ENCODE results near the gene LCN12. TPM values are rescaled to one million over a fixed set of nuclear protein-coding genes. Genes with fewer than 3 reads are reported as not detected.

The LCN12 gene, protein sequence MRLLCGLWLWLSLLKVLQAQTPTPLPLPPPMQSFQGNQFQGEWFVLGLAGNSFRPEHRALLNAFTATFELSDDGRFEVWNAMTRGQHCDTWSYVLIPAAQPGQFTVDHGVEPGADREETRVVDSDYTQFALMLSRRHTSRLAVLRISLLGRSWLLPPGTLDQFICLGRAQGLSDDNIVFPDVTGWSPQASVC
- total RNA-seq: not detected in 2 replicates

DNA sequence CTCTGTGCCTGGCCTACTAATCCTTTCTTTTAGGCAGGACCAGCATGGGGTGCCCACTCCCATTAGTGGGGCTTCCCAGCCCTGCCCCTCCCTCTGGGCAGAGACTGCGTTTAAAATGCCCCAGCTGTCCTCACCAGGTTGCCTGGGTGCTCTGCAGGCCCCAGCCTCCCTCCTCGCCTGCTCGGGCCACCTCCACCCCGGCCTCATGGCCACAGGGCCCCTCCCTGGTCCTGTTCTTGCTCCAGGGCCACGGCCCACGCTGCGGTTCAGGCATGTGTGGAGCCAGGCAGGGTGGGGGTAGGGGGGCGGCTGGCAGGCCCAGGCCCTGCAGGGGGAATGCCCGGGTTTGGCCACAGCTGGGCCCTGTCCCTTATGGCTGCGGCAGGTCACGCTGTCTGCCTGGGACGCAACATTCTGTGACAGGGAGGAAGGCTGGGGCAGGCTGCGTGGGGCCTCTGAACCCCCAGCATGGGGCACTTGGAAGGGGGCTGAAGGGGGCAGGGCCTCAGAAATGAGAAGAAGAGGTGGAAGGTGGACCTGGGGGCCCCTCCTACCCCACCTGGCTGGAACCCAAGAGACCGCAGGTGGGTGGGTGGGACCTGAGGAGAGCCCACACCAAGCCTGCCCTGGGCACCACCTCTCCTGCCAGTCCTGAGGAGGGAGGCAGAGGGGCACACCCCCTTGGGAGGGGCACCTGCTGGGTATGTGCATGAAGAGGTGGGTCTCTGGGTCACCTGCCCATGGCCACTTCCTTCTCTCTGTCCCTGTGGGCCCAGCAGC, at the start of gene LCN12:
TSS of gene LCN12 (plus strand) at position 733 of the 780 bp plus-strand sequence. CDS start 55 bp downstream, outside the sequence.
- DNase-seq (ENCODE audit: low read depth in 2 of 2): no peak

DNA sequence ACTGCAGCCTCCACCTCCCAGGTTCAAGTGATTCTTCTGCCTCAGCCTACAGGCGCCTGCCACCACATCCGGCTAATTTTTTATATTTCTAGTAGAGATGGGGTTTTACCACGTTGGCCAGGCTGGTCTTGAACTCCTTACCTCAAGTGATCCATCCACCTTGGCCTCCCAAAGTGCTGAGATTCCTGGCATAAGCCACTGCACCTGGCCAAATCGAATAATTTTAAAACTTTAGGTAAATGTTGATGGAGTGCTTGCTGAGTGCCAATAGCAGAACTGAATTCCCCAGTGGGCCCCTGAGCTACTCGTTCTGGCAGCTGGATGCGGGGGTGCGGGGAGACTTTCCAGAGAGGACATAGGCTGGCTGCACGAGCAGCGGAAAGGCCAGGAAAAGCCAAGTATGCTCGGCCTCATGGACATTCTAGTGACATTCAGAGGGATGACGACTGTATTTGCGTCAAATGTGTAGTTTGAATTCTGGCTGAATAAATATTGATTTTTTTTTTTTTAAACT, 49.0 kb upstream of the LCN12 start:
- DNase-seq (ENCODE audit: low read depth in 2 of 2): peak in 1 of 2 donors; percentile 72

DNA sequence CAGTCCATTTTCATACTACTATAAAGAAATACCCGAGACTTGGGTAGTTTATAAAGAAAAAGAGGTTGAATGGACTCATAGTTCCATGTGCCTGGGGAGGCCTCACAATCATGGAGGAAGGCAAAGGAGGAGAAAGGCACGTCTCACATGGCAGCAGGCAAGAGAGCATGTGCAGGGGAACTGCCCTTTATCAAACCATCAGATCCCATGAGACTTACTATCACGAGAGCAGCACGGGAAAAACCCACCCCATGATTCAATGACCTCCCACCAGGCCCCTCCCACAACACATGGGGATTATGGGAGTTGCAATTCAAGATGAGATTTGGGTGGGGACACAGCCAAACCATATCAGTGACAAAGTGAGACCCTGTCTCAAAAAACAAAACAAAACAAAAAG, 45.8 kb upstream of the LCN12 start:
- DNase-seq (ENCODE audit: low read depth in 2 of 2): no peak

DNA sequence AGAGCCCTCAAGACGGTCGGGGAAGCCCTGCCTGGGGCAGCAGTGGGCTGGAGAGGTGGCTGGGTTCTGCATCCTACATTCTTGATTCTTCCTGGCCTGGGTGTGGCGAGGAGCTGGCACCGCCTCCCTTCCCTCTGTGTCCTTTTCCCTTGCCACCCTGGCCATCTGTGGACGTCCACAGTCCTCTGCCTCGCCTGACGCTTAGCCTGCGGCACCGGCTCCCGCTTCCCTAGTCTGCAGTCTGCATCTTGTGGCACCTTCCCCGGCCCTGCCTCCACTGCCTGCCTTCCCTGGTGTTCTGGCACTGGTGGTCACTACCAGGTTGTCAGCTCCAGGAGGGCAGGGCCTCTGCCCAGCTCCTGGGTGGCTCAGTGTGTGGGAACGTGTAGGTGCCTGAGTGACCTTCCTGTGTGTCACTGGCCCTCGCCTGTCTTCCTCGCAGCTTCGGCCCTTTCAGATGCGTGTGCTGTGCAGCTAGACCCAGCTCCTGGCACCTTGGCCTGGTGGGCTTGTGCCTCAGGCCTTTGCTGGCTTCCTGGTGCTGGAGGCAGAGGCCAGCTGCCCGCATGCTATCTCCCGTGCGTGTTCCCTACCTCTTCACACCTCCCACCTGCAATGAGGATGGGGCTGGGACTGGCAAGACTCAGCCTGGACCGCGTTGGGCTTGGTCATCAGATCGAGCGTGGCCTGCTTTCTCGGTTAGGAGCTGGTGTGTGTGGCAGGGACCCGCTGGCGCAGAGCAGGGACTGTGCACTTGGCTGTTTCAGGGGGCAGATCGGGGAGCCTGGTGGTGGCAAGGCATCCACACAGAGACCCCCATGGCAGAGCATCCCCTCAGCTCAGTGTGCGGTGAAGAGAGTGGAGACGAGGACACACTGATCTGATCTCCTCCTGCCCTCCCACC, 44.8 kb upstream of the LCN12 start:
- no peak for DNase-seq (ENCODE audit: low read depth in 2 of 2)

DNA sequence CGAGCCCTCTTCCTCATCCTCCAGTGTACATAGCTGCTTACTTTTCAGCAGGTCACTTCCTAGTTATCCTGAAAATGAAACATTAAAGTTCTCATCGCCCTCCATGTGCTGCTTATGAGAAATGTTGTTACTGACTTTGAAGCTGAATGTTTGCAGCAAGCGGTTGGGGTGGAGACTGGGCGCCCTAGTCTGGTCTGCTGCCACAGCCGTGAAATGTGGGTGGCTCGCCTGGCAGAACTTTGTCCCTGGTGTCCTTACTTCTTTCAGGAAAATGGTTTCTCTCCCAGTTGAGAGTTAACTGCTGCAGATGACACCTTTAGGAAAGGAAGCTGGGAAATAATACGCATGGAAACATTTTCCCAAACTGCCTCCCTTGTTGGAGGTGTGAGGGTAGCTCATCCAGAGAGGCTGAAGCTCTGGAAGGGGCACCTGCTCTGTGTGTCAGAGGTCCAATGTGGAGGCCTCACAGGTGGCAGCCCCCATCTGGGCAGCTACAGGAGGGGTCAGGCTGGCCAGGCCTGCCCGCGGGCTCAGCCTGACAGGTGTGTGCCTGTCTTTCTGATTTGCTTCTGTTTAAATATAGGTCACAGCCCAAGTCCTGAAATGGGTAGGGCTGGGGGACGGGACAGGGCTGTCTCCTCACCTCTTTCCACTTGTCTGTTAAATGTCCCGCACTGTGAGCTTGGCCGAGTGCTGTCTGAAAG, 41.7 kb upstream of the LCN12 start:
- no peak for DNase-seq (ENCODE audit: low read depth in 2 of 2)

DNA sequence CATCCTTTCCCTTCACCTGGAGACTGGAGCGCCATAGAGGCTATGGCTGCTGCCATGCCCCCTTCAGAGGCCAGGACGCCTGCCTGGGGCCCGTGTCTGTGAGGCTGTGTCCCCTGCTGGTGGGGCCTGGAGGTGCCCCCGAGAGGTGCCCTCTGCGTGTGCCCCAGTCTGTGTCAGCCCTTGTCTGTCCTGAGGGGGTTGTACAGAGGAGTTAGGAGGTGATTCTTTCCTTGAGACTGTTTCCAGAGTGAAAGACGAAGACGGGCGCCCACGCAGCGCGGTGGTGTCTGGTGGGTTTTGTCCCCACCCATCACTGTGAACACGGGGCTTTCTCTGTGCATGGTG, 41.2 kb upstream of the LCN12 start:
- no peak for DNase-seq (ENCODE audit: low read depth in 2 of 2)

DNA sequence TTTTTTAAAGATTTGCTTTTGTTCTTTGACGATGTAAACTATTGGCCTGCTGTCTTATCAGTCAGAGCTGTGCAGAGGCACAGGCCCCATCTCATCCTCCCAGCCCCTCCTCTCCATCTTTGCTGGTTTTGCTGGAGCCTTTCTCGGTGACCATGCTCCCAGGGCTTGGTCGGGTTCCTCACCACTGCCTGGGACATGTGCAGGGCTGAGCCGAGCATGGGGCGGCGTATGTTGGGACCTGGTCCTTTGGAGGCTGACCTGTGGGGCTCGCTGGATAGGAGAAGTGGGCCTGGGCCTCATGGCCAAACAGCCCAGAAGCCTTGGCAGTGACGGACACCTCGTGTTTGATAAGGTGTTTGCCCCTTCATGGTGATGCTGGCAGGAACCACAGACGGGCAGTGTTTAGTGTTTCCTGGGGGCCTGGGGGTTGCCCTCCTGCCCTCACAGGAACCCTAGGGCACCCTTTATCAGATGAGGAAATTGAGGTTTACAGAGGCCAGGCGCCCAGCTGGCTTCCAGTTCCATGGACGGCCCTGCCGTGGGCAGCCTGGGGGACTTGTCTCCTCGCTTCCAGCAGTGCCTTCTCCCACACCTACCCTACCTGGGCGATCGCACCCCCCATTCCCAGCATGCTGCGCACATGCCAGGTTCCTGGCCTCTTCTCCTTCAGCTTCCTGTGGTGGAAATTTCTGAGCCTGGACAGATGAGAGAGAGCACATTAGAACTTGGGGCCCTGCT, 38.2 kb upstream of the LCN12 start:
- DNase-seq (ENCODE audit: low read depth in 2 of 2): no peak

DNA sequence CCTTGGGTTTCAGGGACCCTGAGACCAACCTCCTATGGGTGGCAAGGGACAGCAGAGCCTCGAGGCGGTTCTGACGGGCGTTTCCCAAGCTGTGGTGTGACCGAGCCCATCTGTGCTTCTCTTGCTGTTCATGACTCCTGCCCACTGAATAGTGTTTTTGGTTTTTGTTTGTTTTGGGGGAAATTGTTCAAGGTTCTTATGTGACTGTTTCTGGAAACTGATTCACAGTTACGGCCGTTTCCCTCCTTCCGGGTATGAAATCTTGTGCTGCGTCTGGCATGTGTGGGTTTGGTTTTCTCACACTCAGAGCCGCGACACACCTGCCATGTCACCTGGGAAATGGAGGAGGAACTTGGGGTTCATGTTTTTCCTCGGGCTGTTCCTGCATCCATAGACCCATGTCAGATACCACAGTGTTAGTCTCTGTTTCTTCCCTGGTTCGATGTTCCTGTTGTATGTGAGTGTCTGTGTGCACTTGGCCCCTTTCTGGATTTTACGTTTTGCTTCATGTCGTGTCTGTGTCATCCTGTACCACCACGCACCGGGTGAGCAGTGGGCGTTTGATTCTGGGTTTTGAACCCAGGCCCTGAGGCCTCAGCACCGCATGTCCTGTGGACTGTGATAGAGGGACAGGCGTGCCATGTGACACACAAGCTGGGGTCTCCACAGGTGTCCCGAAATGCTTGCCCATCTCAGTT, 36.3 kb upstream of the LCN12 start:
- DNase-seq (ENCODE audit: low read depth in 2 of 2): no peak

DNA sequence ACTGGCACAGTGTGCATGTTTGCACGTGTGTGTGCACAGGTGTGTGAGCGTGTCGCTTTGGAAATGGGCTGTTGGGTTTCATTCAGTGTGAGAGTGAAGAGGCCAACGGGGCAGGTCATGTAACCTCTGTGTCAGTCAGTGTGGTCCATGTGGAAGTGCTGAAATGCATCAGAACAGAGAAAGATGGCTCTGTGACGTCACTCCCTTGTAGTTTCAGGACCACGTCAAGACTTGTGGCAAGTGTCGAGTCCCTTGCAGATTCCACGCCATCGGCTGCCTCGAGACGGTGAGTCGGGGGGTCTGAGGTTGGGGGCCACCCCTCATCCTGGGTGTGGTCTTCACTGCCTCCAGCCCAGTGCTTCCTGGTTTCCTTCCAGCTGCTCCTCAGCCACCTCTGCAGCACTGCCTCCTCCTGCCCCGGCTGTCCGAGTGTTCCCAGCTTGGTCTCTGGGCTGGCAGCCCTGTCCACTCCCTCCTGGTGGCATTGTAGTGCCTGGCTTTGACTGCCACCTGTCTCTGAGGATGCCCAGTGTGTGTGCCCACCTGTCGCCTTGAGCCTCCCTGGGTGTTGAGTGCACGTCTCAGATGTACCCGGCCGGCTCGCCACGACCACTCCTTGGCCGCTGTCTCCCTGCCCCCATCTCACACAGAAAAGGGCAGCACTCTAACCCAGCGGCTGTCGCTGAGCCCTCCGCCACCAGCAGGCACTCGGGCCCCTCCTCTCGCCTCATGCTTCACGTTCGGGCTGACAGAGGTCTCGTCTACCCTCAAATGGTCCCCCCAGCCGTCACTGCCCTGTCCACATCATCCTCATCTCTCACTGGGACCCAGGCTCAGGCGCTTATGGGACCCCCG, 35.5 kb upstream of the LCN12 start:
- no peak for DNase-seq (ENCODE audit: low read depth in 2 of 2)

DNA sequence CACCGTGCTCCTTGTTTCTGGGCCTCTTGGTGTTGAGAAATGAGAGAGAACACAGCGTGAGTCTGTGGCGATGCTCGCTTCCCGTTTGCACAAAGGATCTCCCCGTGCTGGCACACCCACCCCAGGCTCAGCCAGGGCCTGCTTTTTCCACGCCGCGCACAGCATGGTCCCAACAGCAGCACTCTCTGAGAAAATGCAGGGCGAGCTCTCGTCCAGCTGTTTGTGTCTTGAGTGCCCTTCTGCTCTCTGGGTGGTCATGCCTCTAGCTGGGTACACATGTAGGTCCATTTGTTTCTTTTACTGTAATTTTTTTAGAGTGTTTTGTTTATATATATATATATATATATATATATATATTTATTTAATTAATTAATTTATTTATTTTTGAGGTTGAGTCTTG, 34.2 kb upstream of the LCN12 start:
- DNase-seq (ENCODE audit: low read depth in 2 of 2): no peak

DNA sequence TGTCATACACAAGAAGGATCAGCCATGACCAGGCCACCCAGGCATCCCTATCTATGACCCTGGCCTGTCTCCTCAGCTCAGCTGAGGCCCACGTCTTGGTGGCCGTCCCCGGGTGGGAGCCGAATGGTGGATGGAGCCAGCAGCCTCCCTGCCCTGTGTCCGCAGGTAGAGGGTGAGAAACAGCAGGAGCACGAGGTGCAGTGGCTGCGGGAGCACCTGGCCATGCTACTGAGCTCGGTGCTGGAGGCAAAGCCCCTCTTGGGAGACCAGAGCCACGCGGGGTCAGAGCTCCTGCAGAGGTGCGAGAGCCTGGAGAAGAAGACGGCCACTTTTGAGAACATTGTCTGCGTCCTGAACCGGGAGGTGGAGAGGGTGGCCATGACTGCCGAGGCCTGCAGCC, 32.0 kb upstream of the LCN12 start:
- no peak for DNase-seq (ENCODE audit: low read depth in 2 of 2)

DNA sequence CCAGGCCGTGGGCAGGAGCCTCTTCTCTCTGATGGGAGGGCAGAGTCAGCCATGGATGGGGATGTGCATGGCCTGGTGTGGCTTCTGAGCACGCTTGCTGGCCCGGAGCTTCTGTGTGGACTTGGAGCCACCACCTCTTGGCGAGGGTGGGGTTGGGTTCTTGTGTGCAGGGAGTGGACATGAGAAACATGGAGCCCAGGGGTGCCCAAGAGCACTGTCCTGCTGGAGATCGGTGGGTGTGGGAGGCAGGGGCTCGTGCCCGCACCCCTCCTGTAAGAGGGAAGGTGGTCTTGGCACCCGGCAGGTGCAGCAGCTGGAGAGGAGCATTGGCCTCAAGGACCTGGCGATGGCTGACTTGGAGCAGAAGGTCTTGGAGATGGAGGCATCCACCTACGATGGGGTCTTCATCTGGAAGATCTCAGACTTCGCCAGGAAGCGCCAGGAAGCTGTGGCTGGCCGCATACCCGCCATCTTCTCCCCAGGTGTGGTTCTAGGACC, 31.3 kb upstream of the LCN12 start:
- no peak for DNase-seq (ENCODE audit: low read depth in 2 of 2)

DNA sequence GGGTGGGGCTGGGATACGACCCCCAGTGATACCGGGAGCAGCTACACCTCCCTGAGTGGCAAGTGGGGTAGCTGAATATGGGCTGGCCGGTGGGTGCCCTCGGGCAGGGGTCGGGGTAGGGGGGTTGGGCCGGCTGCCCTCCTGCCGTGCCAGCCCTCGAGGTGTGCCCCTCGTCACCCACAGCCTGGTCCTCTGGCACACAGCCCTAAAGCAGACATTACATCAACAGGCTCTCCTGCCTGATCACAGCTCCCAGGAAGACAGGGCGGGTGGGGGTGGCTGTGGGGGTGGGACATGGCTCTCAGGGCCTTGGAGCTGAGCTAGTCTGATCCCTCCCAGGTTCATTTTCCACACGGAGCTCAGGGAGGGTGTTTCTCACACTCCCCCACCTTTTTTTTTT, 30.8 kb upstream of the LCN12 start:
- DNase-seq (ENCODE audit: low read depth in 2 of 2): no peak

DNA sequence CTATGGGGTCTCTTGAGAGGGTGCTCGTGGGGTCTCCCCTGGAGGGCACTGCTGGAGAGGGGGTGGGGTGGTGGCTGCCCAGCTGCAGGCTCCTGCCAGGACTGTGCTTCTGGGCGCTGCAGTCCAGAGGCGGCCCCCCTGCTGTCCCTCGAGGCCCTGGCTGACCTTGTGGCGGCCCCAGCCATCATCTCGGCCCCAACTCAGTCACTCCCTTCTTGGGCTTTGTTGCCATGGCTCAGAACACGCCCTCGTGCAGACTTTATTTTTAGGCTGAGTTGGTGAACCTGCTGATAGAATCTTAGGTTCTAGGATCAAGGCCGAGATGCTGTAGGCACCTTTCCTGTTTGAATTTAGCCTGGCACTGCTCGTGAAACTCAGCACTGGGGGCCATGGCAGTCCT, 30.4 kb upstream of the LCN12 start:
- DNase-seq (ENCODE audit: low read depth in 2 of 2): no peak

DNA sequence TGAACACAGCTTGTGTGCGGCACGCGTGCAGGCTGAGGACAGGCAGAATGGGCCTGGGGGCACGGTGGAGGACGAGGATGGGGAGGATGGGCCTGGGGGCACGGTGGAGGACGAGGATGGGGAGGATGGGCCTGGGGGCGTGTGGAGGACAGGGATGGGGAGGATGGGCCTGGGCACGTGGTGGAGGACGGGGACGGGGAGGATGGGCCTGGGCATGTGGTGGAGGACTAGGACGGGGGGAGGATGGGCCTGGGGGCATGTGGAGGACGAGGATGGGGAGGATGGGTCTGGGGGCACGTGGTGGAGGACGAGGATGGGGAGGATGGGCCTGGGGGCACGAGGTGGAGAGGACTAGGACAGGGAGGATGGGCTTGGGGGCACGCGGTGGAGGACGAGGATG, 29.5 kb upstream of the LCN12 start:
- DNase-seq (ENCODE audit: low read depth in 2 of 2): no peak

DNA sequence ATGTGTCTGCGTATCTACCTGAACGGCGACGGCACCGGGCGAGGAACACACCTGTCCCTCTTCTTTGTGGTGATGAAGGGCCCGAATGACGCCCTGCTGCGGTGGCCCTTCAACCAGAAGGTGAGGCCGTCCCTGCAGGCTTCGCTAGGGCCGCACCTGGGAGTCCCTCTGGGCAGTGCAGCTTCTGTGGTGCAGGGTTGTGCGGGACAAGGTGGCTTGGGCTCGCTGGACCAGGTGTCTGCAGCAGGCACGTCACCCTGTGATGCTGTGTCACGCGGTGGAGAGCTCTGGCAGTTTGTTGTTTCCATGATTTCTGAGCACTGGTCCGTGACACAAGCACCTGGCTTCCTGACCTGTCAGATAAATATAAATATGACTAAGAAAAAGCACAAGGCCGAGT, 28.2 kb upstream of the LCN12 start:
- DNase-seq (ENCODE audit: low read depth in 2 of 2): no peak

DNA sequence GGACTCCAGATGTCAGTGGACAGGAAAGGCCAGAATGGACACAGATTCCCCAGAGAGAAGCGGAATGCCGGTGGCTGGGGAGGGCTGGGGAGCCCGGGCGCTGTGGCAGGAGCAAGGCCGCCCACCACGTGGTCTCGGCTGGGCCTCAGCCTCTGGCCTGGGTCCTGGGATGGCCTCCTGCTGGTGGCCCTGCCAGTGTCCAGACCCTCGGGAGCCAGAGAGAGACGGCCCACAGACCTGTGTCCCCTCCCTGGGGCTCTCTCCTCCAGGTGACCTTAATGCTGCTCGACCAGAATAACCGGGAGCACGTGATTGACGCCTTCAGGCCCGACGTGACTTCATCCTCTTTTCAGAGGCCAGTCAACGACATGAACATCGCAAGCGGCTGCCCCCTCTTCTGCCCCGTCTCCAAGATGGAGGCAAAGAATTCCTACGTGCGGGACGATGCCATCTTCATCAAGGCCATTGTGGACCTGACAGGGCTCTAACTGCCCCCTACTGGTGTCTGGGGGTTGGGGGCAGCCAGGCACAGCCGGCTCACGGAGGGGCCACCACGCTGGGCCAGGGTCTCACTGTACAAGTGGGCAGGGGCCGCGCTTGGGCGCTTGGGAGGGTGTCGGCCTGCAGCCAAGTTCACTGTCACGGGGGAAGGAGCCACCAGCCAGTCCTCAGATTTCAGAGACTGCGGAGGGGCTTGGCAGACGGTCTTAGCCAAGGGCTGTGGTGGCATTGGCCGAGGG, 26.5 kb upstream of the LCN12 start:
- no peak for DNase-seq (ENCODE audit: low read depth in 2 of 2)

DNA sequence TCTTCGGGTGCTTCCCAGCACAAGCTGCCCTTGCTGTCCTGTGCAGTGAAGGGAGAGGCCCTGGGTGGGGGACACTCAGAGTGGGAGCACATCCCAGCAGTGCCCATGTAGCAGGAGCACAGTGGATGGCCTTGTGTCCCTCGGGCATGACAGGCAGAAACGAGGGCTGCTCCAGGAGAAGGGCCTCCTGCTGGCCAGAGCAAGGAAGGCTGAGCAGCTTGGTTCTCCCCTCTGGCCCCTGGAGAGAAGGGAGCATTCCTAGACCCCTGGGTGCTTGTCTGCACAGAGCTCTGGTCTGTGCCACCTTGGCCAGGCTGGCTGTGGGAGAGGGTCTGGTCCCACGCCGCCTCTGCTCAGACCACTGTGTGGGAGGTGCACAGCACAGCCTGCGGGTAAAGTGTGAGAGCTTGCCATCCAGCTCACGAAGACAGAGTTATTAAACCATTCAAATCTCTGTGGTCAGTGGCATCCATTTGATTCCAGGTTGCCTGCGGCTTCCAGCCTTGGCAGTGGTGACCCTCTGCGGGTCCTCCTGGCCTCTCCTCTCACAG, 25.8 kb upstream of the LCN12 start:
- DNase-seq (ENCODE audit: low read depth in 2 of 2): no peak

All from dermis microvascular lymphatic vessel endothelial cell (primary cell).